HG03103 (cell line): ENCODE results near the gene ATP5ME.

ENCODE experiments used
- ATAC-seq: cut with Tn5 transposase; IDR thresholded peaks from one replicate; pipeline ENCODE4 v1.9.1; 2021; ENCODE audit warnings: low read depth; ENCODE audit not compliant: unreplicated experiment

Gene ATP5ME

GRCh38 chr4:624705-625590 lies 49.1 kb downstream of the ATP5ME start, which contains the start of gene PDE6B:
TSS of gene PDE6B (plus strand) at chr4:625573. CDS start at chr4:625627, 54 bp downstream.
- ATAC-seq: no peak

GRCh38 chr4:623914-624566 lies 50.0 kb downstream of the ATP5ME start:
- no peak for ATAC-seq

GRCh38 chr4:622996-623913 lies 50.8 kb downstream of the ATP5ME start:
- no peak for ATAC-seq
